Lower lobe of right lung (tissue), 2 donors: ENCODE data around the gene PIGS. TPM values are rescaled to one million over a fixed set of nuclear protein-coding genes. Genes with fewer than 3 reads are reported as not detected.

ENCODE experiments used
- ATAC-seq, 2 donors: fragments of 200-7000 bp; cut with Tn5 transposase; one replicate each; pipeline ENCODE4 v1.9.1; 2020 to 2022; ENCODE audit warnings: mild to moderate bottlenecking in 2 of 2, moderate library complexity in 2 of 2
- DNase-seq: peaks from one replicate; pipeline ENCODE4 v3.0.0-alpha.2; 2020
- H3K27ac ChIP-seq: fragments of 200-600 bp; one replicate; pipeline ENCODE4 v1.8.0; 2022
- H3K27me3 ChIP-seq: fragments of 200-600 bp; one replicate; pipeline ENCODE4 v1.8.0; 2022; ENCODE audit warnings: low read depth
- H3K36me3 ChIP-seq: fragments of 200-600 bp; one replicate; pipeline ENCODE4 v1.8.0; 2022; ENCODE audit warnings: mild to moderate bottlenecking
- H3K4me1 ChIP-seq: fragments of 200-600 bp; one replicate; pipeline ENCODE4 v1.8.0; 2022
- H3K4me3 ChIP-seq: fragments of 200-600 bp; one replicate; pipeline ENCODE4 v1.8.0; 2022; ENCODE audit warnings: mild to moderate bottlenecking
- H3K9me3 ChIP-seq: fragments of 200-600 bp; one replicate; pipeline ENCODE4 v1.8.0; 2022
- intact Hi-C: fragments of 100-400 bp; cut with DNase I; formaldehyde crosslinking; loops from one replicate; pipeline ENCODE4 v1.11.0; 2022
- total RNA-seq: library from RNA; stranded (reverse); fragmentation: NEBNext Ultra II Directional; extraction: Animal tissue kit (Norgen Biotek cat#: 25700); gene quantifications from one replicate; pipeline ENCODE4 v1.2.1, GENCODE V29; 2021
- TF ChIP-seq, protein P1 (sequence below): fragments of 200-600 bp; IDR thresholded peaks from one replicate; pipeline ENCODE4 v1.8.0; 2022; ENCODE audit warnings: antibody characterized with exemption, mild to moderate bottlenecking
- donor health status: DM: no; HTN: yes; CAD: no; lungs with severe emphysema.

Gene PIGS
- total RNA-seq, 1 donor from 2014 or later = 45.3 TPM

DNA sequence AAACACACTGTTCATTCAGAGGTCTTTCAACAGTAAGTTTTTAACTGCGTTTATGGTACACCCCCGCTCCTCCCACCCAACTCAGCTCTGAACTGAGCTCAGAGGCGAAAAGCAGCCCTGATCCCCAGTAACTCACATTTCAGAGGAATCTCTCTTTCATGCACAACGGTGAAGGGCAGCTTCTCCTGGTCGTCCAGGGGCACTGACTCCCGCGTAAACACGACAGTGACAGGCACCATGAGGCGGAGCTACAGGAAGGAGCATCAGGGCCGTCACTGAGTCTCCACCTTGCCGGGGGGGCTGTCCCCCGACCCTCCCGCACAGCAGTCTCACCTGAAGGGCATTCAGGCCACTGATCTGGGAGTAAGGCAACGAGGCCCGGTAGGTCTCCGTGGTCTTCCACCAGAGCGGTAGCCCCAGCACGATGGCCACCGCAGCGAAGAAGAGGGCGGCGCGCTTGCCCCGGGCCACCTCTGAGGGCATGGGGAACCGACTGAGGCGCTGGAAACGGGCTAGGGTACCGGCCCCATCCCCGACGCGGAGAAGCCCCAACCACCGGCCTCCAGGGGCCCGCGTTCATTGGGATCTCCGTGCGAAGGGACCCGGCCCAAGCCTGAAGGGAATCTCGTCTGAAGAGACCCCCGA is 486 bp downstream of the PIGS start:
- Histone ChIP-seq H3K9me3 (no peaks in the 10 kb centered on the region), H3K36me3 (peaks cover 5% of the 10 kb centered on the region), H3K4me1 (peaks cover 36% of the 10 kb centered on the region), H3K4me3 (peak overlapping the region; percentile 99), H3K27me3 (no peaks in the 10 kb centered on the region), H3K27ac (peak overlapping the region; percentile 85)
- TF ChIP-seq, protein P1, sequence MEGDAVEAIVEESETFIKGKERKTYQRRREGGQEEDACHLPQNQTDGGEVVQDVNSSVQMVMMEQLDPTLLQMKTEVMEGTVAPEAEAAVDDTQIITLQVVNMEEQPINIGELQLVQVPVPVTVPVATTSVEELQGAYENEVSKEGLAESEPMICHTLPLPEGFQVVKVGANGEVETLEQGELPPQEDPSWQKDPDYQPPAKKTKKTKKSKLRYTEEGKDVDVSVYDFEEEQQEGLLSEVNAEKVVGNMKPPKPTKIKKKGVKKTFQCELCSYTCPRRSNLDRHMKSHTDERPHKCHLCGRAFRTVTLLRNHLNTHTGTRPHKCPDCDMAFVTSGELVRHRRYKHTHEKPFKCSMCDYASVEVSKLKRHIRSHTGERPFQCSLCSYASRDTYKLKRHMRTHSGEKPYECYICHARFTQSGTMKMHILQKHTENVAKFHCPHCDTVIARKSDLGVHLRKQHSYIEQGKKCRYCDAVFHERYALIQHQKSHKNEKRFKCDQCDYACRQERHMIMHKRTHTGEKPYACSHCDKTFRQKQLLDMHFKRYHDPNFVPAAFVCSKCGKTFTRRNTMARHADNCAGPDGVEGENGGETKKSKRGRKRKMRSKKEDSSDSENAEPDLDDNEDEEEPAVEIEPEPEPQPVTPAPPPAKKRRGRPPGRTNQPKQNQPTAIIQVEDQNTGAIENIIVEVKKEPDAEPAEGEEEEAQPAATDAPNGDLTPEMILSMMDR = no peak
- peak; percentile 57 to 58 for ATAC-seq
- intact Hi-C loops = no loop called here
- DNase-seq = peak; percentile 54

DNA sequence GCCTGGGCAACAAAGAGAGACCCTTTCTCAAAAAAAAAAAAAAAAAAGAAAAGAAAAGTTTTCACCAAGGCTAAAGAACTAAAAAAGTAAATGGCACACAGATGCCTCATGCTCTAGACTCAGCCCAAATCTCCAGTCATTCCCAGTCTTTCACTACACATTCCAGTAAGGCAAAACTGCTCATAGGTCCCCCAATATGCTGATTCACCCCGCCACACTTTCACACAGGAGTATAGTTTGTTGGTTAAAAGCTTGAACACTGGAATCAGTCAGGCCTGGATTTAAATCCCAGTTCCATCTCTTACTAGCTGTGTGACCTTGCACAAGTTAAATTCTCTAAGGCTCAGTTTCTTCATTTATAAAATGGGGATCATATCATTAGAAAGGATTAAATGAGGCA is 1.9 kb downstream of the PIGS start:
- Histone ChIP-seq H3K9me3 (no peaks in the 10 kb centered on the region), H3K27me3 (no peaks in the 10 kb centered on the region), H3K4me3 (no peak overlapping the region), H3K4me1 (peaks cover 36% of the 10 kb centered on the region), H3K36me3 (peaks cover 5% of the 10 kb centered on the region), H3K27ac (no peak overlapping the region)
- DNase-seq (no peak), ATAC-seq (no peak)
- TF ChIP-seq, protein P1 = no peak
- intact Hi-C loops = no loop called here

DNA sequence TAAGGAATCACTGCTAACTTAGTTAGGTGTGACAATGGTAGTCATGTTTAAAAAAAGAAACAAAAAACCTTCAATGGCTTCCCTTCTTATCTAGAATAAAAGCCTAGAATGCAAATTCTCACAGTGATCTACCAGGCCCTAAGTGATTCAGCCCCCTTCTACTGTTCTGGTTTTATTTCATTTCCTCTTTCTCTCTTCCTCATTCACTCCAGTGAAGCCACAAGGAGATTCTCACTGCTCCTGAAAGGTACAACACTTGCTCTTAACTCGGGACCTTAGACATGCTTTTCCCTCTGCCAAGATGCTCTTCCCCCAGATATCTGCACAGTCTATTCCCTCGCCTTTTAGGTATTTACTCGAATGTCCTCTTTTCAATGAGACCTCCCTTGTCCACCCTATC is 3.7 kb downstream of the PIGS start:
- TF ChIP-seq, protein P1 = no peak
- peaks cover 43% of the 10 kb centered on the region for H3K4me1 ChIP-seq
- ATAC-seq = no peak
- no peaks in the 10 kb centered on the region for H3K27me3 ChIP-seq
- H3K4me3 ChIP-seq = no peak overlapping the region
- H3K27ac ChIP-seq = no peak overlapping the region
- intact Hi-C loops = no loop called here
- no peaks in the 10 kb centered on the region for H3K9me3 ChIP-seq
- DNase-seq = no peak
- peaks cover 22% of the 10 kb centered on the region for H3K36me3 ChIP-seq

DNA sequence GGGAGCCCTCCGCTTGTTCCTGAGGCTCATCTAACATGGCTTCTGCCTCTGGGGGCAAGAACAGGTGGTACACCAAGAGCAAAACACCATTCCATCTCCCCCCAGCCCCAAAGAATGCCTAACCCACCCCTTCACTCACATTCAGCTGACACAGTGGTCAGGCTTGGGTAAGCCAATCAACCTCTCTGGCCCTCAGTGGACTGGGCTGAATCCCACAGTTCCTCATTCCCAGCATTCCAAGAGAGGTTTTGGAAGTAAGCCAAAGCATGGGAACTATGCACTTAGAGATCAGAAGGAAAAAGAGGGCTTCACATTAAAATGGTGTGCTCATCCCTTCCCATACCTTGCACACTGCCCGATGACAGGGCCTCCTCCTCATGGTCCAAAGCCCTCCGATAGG is 7.8 kb downstream of the PIGS start:
- Histone ChIP-seq H3K9me3 (no peaks in the 10 kb centered on the region), H3K4me1 (peaks cover 13% of the 10 kb centered on the region), H3K4me3 (no peak overlapping the region), H3K27me3 (no peaks in the 10 kb centered on the region), H3K27ac (no peak overlapping the region), H3K36me3 (peaks cover 63% of the 10 kb centered on the region)
- intact Hi-C loops = no loop called here
- ATAC-seq (peak; percentile 59 to 68), DNase-seq (no peak)
- TF ChIP-seq, protein P1 = no peak

DNA sequence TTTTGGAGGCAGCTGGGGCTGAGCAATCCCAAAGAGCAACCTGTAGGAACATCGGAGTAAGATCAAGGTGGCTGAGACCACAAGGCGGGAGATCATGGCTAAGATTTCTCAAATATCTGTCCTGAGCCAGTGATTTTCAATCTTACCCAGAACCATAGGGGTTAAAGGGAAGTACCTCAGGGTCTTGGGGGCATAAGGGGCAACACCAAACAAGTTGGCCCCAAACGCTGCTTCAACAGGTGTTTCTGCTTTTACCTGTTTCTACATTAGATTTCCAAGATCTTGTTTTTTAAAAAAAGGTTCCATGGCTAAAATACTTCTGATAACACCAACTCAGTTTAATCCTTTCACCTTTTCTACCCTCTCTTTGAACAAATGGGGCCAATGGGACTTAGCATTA is 16.3 kb downstream of the PIGS start:
- H3K36me3 ChIP-seq = peaks cover 65% of the 10 kb centered on the region
- intact Hi-C loops = no loop called here
- no peaks in the 10 kb centered on the region for H3K27me3 ChIP-seq
- no peak overlapping the region for H3K4me3 ChIP-seq
- no peaks in the 10 kb centered on the region for H3K9me3 ChIP-seq
- H3K27ac ChIP-seq = no peak overlapping the region
- ATAC-seq = no peak
- TF ChIP-seq, protein P1 = no peak
- peaks cover 26% of the 10 kb centered on the region for H3K4me1 ChIP-seq
- no peak for DNase-seq
